Activated CD8-positive, alpha-beta memory T cell treated with anti-CD3 and anti-CD28 coated beads, Interleukin-2, amount 50 U/mL, for 4 hours (primary cell): ENCODE measurements around the gene EPOP.
"Not testable (repeated sequence)": the region's sequence is repeated elsewhere in the genome, so short reads cannot be mapped to it uniquely, and the experiment has no call there.

Experiments used
- DNase-seq: peaks from one replicate; pipeline ENCODE4 v3.0.0-alpha.2; 2020

EPOP gene

GRCh38 chr17:38636054-38636453 lies 38.7 kb downstream of the EPOP start:
- DNase-seq: no peak

GRCh38 chr17:38632334-38632733 lies 42.4 kb downstream of the EPOP start:
- no peak for DNase-seq

- DNase-seq: no peak
Measured at GRCh38 chr17:38628441-38628840, 46.3 kb downstream of the EPOP start.

- DNase-seq: no peak
Measured at GRCh38 chr17:38627957-38628356, 46.8 kb downstream of the EPOP start.

GRCh38 chr17:38626606-38627226 lies 48.0 kb downstream of the EPOP start:
- not testable (repeated sequence) for DNase-seq

- DNase-seq: no peak
Measured at GRCh38 chr17:38625482-38625881, 49.3 kb downstream of the EPOP start.

- not testable (repeated sequence) for DNase-seq
Measured at GRCh38 chr17:38624782-38625355, 49.9 kb downstream of the EPOP start.
